Osteocyte (in vitro differentiated cells): ENCODE results near the gene PLXNA4. TPM values are rescaled to one million over a fixed set of nuclear protein-coding genes. Genes with fewer than 3 reads are reported as not detected.
A peak's percentile ranks its signal among the peaks of the same experiment; 100 is the strongest.

ENCODE experiments used
- DNase-seq: peaks from one replicate; pipeline ENCODE4 v3.0.0; 2021; ENCODE audit warnings: mixed read lengths; ENCODE audit not compliant: unreplicated experiment; ENCODE audit errors: extremely low spot score
- H3K27ac Mint-ChIP-seq: one replicate; pipeline ENCODE4 v1.8.0; 2021; ENCODE audit warnings: mild to moderate bottlenecking, mixed read lengths; ENCODE audit not compliant: unreplicated experiment
- H3K27me3 Mint-ChIP-seq: one replicate; pipeline ENCODE4 v1.8.0; 2021; ENCODE audit warnings: mixed read lengths; ENCODE audit not compliant: unreplicated experiment
- H3K36me3 Mint-ChIP-seq: one replicate; pipeline ENCODE4 v1.8.0; 2021; ENCODE audit warnings: mixed read lengths; ENCODE audit not compliant: unreplicated experiment
- H3K4me1 Mint-ChIP-seq: one replicate; pipeline ENCODE4 v1.8.0; 2021; ENCODE audit warnings: mixed read lengths; ENCODE audit not compliant: unreplicated experiment
- H3K4me3 Mint-ChIP-seq: one replicate; pipeline ENCODE4 v1.8.0; 2021; ENCODE audit warnings: mild to moderate bottlenecking, moderate library complexity, mixed read lengths; ENCODE audit not compliant: unreplicated experiment
- H3K9me3 Mint-ChIP-seq: one replicate; pipeline ENCODE4 v1.8.0; 2021; ENCODE audit warnings: mixed read lengths; ENCODE audit not compliant: unreplicated experiment
- total RNA-seq: library from RNA; stranded (reverse); gene quantifications from 2 replicates; pipeline ENCODE4 v1.2.1, GENCODE V29; 2021
- TF ChIP-seq, protein P1 (sequence below): fragments of 200-600 bp; sonication (generic); IDR thresholded peaks from 2 replicates; pipeline ENCODE4 v1.5.0; 2021; ENCODE audit warnings: antibody characterized with exemption, mild to moderate bottlenecking, moderate library complexity

Gene PLXNA4
- total RNA-seq, 1 donor from 2014 or later = 59.0 TPM

DNA sequence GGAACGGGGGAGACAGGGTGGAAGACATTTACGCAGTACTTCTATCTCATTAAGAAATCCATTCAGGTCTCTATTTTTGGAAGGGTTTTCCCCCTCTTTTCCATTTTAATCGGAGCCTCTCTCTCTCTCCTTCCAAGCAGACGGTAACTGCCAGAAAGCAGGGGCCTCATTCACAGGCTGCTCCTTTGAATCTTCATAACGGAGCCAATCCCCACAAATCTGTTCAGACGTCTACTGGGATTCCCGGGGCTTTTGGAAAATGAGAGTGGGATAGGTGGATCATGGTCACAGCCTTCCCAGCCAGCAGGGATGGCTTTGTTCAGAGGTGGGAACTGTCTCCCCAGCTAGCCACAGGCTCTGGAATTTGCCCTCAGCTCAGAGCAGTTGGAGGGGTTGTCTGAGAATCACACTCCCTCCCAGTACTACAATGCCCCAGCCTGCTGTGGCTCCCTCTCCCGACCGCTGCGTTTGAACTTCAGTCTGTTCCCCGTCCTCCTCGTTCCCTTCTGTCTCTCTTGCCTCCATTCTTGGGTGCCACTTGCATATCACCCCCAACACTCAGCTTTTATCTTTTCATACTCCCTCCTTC is 413.6 kb downstream of the PLXNA4 start:
- Mint-ChIP-seq H3K27me3 (no peaks in the 10 kb centered on the region), H3K36me3 (peaks cover 36% of the 10 kb centered on the region), H3K4me1 (peaks cover 11% of the 10 kb centered on the region), H3K27ac (no peak overlapping the region), H3K9me3 (no peaks in the 10 kb centered on the region), H3K4me3 (no peak overlapping the region)
- no peak for DNase-seq
- TF ChIP-seq, protein P1, sequence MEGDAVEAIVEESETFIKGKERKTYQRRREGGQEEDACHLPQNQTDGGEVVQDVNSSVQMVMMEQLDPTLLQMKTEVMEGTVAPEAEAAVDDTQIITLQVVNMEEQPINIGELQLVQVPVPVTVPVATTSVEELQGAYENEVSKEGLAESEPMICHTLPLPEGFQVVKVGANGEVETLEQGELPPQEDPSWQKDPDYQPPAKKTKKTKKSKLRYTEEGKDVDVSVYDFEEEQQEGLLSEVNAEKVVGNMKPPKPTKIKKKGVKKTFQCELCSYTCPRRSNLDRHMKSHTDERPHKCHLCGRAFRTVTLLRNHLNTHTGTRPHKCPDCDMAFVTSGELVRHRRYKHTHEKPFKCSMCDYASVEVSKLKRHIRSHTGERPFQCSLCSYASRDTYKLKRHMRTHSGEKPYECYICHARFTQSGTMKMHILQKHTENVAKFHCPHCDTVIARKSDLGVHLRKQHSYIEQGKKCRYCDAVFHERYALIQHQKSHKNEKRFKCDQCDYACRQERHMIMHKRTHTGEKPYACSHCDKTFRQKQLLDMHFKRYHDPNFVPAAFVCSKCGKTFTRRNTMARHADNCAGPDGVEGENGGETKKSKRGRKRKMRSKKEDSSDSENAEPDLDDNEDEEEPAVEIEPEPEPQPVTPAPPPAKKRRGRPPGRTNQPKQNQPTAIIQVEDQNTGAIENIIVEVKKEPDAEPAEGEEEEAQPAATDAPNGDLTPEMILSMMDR = no peak

GRCh38 chr7:132161976-132162375 is 414.3 kb downstream of the PLXNA4 start:
- peaks cover 11% of the 10 kb centered on the region for H3K4me1 Mint-ChIP-seq
- H3K9me3 Mint-ChIP-seq = no peaks in the 10 kb centered on the region
- no peak overlapping the region for H3K4me3 Mint-ChIP-seq
- no peak for DNase-seq
- no peak overlapping the region for H3K27ac Mint-ChIP-seq
- no peaks in the 10 kb centered on the region for H3K27me3 Mint-ChIP-seq
- H3K36me3 Mint-ChIP-seq = peaks cover 42% of the 10 kb centered on the region
- TF ChIP-seq, protein P1 = no peak

GRCh38 chr7:132161533-132161915 is 414.7 kb downstream of the PLXNA4 start:
- Mint-ChIP-seq H3K4me1 (peaks cover 11% of the 10 kb centered on the region), H3K27me3 (no peaks in the 10 kb centered on the region), H3K9me3 (no peaks in the 10 kb centered on the region), H3K4me3 (no peak overlapping the region), H3K36me3 (peaks cover 45% of the 10 kb centered on the region), H3K27ac (no peak overlapping the region)
- TF ChIP-seq, protein P1 = no peak
- no peak for DNase-seq

- Mint-ChIP-seq H3K36me3 (peaks cover 46% of the 10 kb centered on the region), H3K9me3 (no peaks in the 10 kb centered on the region), H3K4me1 (peaks cover 11% of the 10 kb centered on the region), H3K4me3 (no peak overlapping the region), H3K27me3 (no peaks in the 10 kb centered on the region), H3K27ac (peak overlapping the region; percentile 32)
- TF ChIP-seq, protein P1 = no peak
- DNase-seq = no peak
Observed at GRCh38 chr7:132160611-132161532, 415.4 kb downstream of the PLXNA4 start.

DNA sequence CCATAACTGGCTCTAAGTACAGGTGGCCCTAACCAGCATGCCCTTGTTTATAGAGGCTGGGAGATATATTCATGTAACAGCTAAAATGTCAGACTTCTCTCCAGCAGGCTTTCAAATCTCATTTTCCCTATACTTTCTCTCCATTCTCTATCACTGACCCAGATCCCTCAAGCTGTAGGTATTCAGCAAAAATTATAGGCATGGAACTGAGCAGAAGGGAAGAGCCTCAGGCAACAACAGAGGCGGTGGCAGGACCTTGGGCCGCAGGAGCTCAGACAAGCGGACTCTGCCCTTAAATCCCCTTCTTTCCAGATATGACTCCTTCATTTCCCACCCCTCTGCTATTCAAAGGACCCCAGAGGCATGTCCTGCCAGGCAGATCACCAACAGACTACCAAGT is 417.4 kb downstream of the PLXNA4 start:
- no peak overlapping the region for H3K27ac Mint-ChIP-seq
- no peaks in the 10 kb centered on the region for H3K27me3 Mint-ChIP-seq
- H3K9me3 Mint-ChIP-seq = no peaks in the 10 kb centered on the region
- H3K36me3 Mint-ChIP-seq = peaks cover 47% of the 10 kb centered on the region
- no peak overlapping the region for H3K4me3 Mint-ChIP-seq
- peaks cover 11% of the 10 kb centered on the region for H3K4me1 Mint-ChIP-seq
- no peak for DNase-seq
- TF ChIP-seq, protein P1 = no peak
